WTC11 (cell line): ENCODE data around the gene COL11A1.
"Not testable (repeated sequence)": the region's sequence is repeated elsewhere in the genome, so short reads cannot be mapped to it uniquely, and the experiment has no call there.

ENCODE experiments used
- E2F4 ChIP-seq: sonication (generic); formaldehyde crosslinking; IDR thresholded peaks from 2 replicates; pipeline ENCODE4 v1.8.1; 2022; ENCODE audit warnings: low read depth, mild to moderate bottlenecking, moderate library complexity, missing genetic modification reagents, borderline replicate concordance
- FOXP1 ChIP-seq: sonication (generic); formaldehyde crosslinking; IDR thresholded peaks from 2 replicates; pipeline ENCODE4 v1.8.0; 2022; ENCODE audit warnings: missing genetic modification reagents, mild to moderate bottlenecking, moderate library complexity, borderline replicate concordance
- JUN ChIP-seq: sonication (generic); formaldehyde crosslinking; IDR thresholded peaks from 2 replicates; pipeline ENCODE4 v1.8.0; 2023; ENCODE audit warnings: mild to moderate bottlenecking, missing genetic modification reagents
- RORB ChIP-seq: fragments of 250-450 bp; sonication (Bioruptor Pico); IDR thresholded peaks from 2 replicates; pipeline ENCODE4 v1.9.0; 2021; ENCODE audit warnings: mild to moderate bottlenecking
- ZNF423 ChIP-seq: fragments of 250-450 bp; sonication (Bioruptor Pico); IDR thresholded peaks from 2 replicates; pipeline ENCODE4 v2.1.2; 2022; ENCODE audit warnings: mild to moderate bottlenecking, moderate library complexity
- TF ChIP-seq, protein P1 (sequence below): sonication (generic); formaldehyde crosslinking; IDR thresholded peaks from 2 replicates; pipeline ENCODE4 v1.8.0; 2022; ENCODE audit warnings: mild to moderate bottlenecking, missing genetic modification reagents
- TF ChIP-seq, protein P2 (sequence below): sonication (generic); formaldehyde crosslinking; IDR thresholded peaks from 2 replicates; pipeline ENCODE4 v1.8.0; 2022; ENCODE audit warnings: mild to moderate bottlenecking, missing genetic modification reagents

GRCh38 chr1:103128256-103128655 is 19.9 kb upstream of the COL11A1 start:
- TF ChIP-seq, protein P1, sequence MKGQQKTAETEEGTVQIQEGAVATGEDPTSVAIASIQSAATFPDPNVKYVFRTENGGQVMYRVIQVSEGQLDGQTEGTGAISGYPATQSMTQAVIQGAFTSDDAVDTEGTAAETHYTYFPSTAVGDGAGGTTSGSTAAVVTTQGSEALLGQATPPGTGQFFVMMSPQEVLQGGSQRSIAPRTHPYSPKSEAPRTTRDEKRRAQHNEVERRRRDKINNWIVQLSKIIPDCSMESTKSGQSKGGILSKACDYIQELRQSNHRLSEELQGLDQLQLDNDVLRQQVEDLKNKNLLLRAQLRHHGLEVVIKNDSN (CRISPR knock-in tag), result not testable (repeated sequence)
- TF ChIP-seq, protein P2, sequence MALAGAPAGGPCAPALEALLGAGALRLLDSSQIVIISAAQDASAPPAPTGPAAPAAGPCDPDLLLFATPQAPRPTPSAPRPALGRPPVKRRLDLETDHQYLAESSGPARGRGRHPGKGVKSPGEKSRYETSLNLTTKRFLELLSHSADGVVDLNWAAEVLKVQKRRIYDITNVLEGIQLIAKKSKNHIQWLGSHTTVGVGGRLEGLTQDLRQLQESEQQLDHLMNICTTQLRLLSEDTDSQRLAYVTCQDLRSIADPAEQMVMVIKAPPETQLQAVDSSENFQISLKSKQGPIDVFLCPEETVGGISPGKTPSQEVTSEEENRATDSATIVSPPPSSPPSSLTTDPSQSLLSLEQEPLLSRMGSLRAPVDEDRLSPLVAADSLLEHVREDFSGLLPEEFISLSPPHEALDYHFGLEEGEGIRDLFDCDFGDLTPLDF (CRISPR knock-in tag), result not testable (repeated sequence)
- TF ChIP-seq RORB, ZNF423, JUN, FOXP1, E2F4 (CRISPR knock-in tag): not testable (repeated sequence)
